ENCODE data around the gene NUP210.

NUP210 gene

DNA sequence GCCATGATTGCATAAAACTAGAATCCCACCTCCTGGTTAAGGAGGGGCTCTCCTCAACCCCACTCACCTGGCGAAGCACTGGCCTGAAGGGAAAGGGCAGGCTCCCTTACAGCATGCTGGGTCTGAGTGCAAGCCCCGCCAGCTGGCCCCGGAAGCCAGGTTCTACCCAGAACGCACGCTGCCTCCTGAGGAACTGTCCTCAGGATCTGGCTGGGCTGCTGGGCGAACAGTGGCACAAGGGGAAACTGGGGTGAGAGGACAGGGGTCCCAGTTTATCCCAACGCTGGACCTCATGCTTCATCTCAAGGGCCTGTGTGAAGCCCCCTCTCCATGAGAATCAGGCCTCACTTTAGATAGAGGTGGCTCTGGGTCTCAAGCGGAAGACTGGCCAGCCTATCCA is 47.5 kb downstream of the NUP210 start:
- no peak for FAIRE-seq

DNA sequence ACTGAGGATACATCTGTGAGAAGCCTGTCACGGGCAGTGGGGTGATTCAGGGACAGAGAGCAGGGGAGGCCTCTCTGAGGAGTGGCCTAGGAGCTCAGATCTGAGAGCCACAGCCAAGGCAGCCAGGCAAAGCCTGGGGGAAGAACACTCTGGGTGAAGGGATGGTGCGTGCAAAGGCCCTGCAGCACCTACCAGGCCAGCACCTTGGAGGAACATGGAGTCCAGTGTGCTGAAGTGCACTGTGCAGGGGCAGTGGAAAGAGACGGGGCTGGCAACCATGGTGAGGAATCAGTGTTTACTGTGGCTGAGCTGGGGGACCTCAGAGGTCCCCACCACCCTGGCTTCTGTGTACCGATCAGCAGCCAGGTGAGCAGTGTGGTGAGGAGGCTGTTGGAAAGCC is 48.0 kb downstream of the NUP210 start:
- no peak for FAIRE-seq

DNA sequence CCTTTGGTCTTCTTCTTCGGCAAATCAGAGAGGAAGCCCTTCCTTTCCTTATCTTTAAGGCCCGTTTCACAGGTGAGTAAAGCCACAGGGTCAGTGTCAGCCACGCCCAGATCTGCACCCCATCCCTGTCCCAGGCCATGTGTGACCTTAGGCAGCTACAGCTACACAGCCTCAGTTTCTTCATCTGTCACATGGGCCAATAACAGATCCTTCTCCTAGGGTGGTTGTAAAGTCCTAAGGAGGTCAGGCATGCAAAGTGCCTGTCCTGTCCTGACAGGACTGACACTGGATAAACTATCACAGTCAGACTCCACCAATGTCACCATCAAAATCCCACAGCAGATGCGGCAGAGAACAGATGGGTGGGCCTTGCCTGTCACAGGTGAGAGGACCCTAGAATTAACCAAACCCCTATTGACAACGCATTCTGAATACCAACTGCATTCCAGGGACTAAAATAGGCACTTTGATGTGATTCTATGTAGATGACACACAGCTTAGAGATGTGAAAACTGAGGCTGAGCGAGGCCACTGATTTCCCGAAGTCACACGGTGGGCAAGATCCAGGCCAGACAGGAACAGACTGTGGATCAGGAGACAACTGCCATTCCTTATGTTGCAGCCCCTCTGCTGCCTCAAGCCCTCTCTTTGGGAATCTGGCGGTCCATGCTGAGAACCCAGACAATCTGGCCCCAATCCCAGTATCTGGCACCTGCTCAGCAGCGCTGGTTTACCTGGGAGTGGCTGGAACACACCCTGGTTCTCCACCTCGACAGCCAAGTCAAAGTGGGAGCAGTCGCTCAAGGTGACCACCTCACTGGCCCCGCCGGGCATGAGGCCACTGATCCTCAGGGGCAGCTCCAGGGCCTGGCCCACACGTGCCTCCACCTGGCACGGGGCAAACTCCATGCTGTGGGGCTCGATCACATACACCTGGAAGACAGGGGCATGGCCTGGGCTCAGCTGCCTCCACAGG is 48.7 kb downstream of the NUP210 start:
- no peak for FAIRE-seq

DNA sequence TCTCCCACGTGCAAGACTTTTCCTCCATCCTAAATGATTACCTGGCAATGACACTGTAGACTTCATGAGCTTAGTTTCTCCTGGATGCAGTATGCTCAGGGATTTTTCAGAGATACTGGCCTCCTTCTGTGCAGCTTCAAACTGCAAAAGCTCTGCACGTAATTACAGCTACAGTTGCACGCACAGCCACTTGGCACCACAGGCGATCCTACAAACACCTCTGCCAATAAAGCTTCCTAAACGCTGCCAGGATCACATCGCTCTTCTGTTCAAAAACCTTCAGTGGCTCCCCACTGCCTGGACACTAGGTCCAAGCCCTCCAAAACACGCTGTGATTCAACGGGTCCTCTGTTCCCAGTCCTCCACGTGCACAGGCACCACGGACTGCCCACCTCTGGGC is 49.5 kb downstream of the NUP210 start:
- FAIRE-seq, result no peak

DNA sequence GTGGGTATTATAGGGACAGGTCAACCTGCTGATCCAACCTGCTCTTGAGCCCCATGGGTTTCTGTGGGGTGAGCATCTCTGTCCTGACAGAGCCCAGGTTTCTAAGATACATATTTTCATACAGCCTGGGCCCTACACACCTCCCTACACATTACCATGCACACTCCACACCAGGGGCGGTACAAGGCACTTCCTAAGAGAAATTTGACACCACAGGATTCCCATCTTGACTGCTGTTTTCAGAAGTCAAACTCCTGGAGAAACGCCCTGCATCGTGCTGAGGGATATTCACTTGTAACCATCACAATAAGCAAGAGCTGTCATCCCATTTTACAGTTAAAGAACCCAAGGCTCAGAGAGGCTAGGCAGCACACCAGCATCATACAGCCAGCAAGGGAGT is 50.1 kb downstream of the NUP210 start:
- no peak for FAIRE-seq

DNA sequence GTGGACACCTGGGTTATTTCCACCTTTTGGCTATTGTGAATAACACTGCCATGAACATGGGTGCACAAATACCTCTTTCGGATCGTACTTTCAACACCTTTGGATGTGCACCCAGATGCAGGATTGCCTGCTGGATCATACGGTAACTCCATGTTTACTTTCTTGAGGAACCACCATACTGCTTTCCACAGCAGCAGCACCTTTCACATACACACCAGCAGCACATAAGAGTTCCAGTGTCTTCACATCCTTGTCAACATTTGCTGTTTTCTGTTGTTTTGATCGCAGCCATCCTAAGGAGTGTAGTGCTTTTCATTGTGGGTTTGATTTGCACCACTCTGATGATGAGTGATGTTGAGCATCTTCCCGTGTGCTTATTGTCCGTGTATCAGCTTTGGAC is 51.3 kb downstream of the NUP210 start:
- FAIRE-seq, result no peak

GRCh38 chr3:13367728-13368127 is 52.4 kb downstream of the NUP210 start:
- FAIRE-seq, result no peak

DNA sequence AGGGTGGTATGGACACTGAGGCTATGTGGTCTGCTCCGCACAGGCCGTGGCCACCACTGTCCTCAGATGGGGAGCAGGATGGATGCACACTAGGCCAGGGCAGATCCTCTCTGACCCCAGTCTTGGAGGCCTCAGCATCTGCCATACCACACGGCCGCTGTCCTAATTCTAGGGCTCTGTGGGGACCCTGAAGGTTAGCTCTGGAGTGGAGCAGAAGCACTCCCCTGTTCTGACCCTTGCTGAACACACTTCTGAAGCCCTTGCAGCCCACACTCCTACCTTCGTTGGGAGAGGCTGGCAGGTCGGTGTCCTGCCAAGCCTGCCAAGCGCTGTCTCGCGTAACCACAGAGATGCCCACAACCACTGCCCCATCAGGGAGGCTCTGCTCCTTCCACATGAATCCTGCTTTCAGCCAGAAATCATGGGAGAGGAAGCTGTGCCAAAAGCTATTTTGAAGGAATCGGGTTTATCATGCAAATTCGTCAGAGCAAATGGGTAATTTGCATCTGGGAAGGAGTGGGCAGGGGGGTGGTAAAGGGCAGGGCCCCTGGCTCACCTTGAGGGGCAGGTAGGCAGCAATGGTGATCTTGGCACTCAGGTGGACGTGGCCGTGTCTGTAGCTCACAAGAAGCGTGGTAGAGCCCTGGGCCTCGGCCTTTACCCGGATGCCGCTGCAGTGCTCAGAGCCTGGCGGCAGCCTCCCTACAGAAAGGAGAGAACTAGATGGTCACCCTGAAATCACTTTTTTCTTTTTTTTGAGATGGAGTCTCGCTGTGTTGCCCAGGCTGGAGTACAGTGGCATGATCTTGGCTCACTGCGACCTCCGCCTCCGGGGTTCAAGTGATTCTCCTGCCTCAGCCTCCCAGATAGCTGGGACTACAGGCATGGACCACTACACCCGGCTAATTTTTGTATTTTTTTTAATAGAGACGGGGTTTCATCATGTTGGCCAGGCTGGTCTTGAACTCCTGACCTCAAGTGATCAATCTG is 54.4 kb downstream of the NUP210 start:
- FAIRE-seq, result no peak

GRCh38 chr3:13364602-13365271 is 55.4 kb downstream of the NUP210 start:
- FAIRE-seq, result no peak

DNA sequence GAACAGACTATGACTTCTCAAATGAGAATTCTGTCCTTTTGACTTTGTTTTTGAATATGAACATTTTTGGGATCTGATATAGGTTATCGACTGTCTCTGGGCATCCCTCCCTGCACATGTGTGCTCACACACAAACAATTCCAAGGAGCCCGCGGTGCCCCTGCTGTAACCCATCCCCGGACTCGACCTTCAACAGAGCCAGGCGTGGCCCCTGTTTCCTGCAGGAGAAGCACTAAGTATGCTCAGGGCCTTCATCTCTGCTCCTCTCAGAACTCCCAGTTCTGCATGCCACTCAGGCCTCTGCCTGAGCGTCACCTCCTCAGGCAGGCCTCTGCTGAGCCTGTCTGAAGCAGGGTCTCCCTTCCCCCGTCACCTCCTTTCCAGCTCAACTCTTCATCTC is 57.6 kb downstream of the NUP210 start:
- FAIRE-seq, result no peak

GRCh38 chr3:13359916-13360315 is 60.2 kb downstream of the NUP210 start:
- no peak for FAIRE-seq

DNA sequence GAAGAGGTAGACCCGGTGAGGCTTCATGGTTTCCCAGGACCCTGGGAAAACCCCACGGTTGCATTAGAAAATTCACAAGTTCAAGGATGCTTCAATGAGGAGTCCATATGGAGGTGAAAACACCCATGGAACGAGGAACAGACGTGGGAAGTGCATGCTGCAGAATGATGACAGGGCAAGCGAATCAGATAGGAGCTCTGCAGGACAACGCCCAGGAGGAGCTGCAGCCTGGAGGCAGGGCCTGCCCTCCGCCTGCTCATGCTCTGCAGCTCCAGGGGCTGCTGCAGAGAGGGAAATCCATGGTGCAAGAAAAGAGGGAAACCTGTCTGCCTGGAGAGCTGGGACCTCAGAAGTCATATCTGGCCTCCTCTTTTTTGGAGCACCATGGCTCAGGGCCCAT is 61.5 kb downstream of the NUP210 start:
- no peak for FAIRE-seq

- no peak for FAIRE-seq
These were observed 62.1 kb downstream of the NUP210 start for GRCh38 chr3:13358051-13358450.

- FAIRE-seq, result no peak
These were observed 63.0 kb downstream of the NUP210 start for GRCh38 chr3:13357074-13357473.

GRCh38 chr3:13353936-13354542 is 66.1 kb downstream of the NUP210 start:
- FAIRE-seq, result no peak

DNA sequence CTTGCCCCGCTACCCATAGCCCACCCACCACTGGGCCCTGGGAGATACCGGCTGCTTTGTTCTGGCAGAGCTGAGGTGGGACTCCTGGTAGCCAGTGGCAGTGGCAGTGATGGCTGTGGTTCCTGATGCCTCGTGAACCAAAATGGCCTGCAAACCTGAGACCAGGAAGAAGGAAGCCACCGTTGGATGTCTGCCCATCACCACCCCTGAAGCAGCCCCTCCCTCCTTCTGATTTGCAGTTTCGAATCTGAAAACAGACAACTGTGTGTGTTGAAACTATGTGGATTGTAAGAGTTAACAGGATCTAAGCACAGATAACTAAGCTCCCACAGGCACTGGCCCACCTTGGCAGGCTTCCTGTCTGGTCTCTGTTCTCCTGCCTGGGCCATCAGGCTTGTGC is 66.6 kb downstream of the NUP210 start:
- FAIRE-seq, result no peak

GRCh38 chr3:13352621-13353131 is 67.4 kb downstream of the NUP210 start:
- FAIRE-seq, result no peak

GRCh38 chr3:13349823-13350222 is 70.3 kb downstream of the NUP210 start:
- no peak for FAIRE-seq

- no peak for FAIRE-seq
These were observed 71.3 kb downstream of the NUP210 start for GRCh38 chr3:13348661-13349396.

DNA sequence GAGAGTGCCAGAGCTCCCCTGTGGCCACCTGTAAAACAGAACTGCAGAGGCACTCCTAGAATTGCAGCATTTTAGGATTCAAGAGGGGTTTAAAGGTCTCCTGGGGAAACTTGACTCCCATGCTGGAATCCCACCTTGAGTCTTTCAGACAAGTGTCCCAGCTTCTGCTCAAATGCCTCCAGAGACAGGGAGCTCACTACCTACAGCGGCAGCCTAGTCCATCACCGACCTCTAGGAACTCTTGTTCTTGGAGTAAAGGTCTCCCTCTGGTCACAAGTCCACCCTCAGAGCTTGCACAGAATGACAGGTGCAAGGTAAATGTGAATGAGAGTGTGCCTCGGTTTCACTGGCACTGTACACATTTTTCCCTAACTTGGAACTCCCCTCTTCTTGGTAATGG is 72.0 kb downstream of the NUP210 start:
- no peak for FAIRE-seq

DNA sequence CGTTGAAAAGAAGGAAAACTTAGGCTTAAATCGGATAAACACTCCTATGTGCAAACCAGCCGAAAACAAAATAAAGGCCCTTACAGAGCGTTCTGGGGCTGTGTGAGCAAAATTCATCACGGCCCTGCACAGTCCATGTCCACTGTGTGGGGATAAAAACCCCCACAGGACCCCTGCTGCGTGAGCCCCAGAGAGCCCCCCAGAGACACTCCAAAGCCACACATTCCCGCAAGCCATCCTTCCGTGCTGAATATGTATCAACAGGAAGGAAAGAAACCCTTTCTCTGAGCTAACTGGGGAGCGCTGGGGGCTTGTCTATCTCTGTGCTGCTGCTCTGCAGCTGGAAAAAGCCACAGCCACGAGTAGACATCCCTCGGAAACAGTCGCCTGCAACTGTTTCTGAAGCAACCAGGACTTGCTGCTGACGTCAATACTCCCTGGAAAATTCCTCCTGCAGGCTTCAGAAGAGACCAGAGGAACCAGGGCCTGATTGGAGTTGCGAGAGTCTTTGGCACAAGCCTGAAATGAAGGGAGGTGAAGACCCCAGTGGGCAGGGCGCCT is 72.7 kb downstream of the NUP210 start:
- no peak for FAIRE-seq
